H9 (cell line): ENCODE data around the gene THRAP3. TPM values are rescaled to one million over a fixed set of nuclear protein-coding genes. Genes with fewer than 3 reads are reported as not detected.
A peak's percentile ranks its signal among the peaks of the same experiment; 100 is the strongest.

Source experiments
- DNase-seq: peaks from one replicate; pipeline ENCODE4 v3.0.0-alpha.2; 2017
- H2AFZ ChIP-seq: one replicate; pipeline ENCODE4 v1.6.1; 2013; ENCODE audit warnings: mild to moderate bottlenecking, low read length, control low read depth, moderate library complexity
- H2AK5ac ChIP-seq: 2 replicates; pipeline ENCODE4 v1.6.1; 2013; ENCODE audit warnings: low read length, control low read depth, mixed read lengths; ENCODE audit not compliant: insufficient read length
- H2BK120ac ChIP-seq: one replicate; pipeline ENCODE4 v1.6.1; 2013; ENCODE audit warnings: low read depth, mild to moderate bottlenecking, low read length, control low read depth, inconsistent platforms; ENCODE audit not compliant: poor library complexity, severe bottlenecking
- H2BK12ac ChIP-seq: 2 replicates; pipeline ENCODE4 v1.6.1; 2013; ENCODE audit warnings: low read length, control low read depth, mixed read lengths, low read depth; ENCODE audit not compliant: insufficient read length
- H2BK15ac ChIP-seq: 2 replicates; pipeline ENCODE4 v1.6.1; 2013; ENCODE audit warnings: low read depth, low read length, control low read depth
- H2BK20ac ChIP-seq: one replicate; pipeline ENCODE4 v1.6.1; 2013; ENCODE audit warnings: low read depth, mild to moderate bottlenecking, low read length, control low read depth, inconsistent platforms; ENCODE audit not compliant: poor library complexity, severe bottlenecking
- H2BK5ac ChIP-seq: 2 replicates; pipeline ENCODE4 v1.6.1; 2013; ENCODE audit warnings: low read length, control low read depth, mixed read lengths; ENCODE audit not compliant: insufficient read length
- H3K14ac ChIP-seq: 2 replicates; pipeline ENCODE4 v1.6.1; 2013; ENCODE audit warnings: low read length, control low read depth; ENCODE audit not compliant: insufficient read depth
- H3K18ac ChIP-seq: 2 replicates; pipeline ENCODE4 v1.6.1; 2013; ENCODE audit warnings: low read depth, mild to moderate bottlenecking, mixed read lengths, low read length, control low read depth; ENCODE audit not compliant: insufficient read length
- H3K23ac ChIP-seq: 2 replicates; pipeline ENCODE4 v1.6.1; 2013; ENCODE audit warnings: low read length, control low read depth, mixed read lengths, low read depth; ENCODE audit not compliant: insufficient read length
- H3K23me2 ChIP-seq: 2 replicates; pipeline ENCODE4 v1.6.1; 2013; ENCODE audit warnings: low read depth, mild to moderate bottlenecking, mixed read lengths, low read length, control low read depth; ENCODE audit not compliant: insufficient read length, poor library complexity, severe bottlenecking
- H3K27ac ChIP-seq: 2 replicates; pipeline ENCODE4 v1.5.1; 2013; ENCODE audit warnings: low read length, control low read depth, mixed read lengths, low read depth; ENCODE audit not compliant: insufficient read length
- H3K27me3 ChIP-seq: 2 replicates; pipeline ENCODE4 v1.6.1; 2013; ENCODE audit warnings: low read length, control low read depth, inconsistent platforms; ENCODE audit not compliant: insufficient read depth
- H3K4ac ChIP-seq: 2 replicates; pipeline ENCODE4 v1.6.1; 2013; ENCODE audit warnings: low read depth, mild to moderate bottlenecking, control low read depth, inconsistent platforms, low read length, moderate library complexity
- H3K4me1 ChIP-seq: 2 replicates; pipeline ENCODE4 v1.6.1; 2013; ENCODE audit warnings: low read length, control low read depth, inconsistent platforms; ENCODE audit not compliant: insufficient read depth
- H3K4me2 ChIP-seq: 2 replicates; pipeline ENCODE4 v1.6.1; 2013; ENCODE audit warnings: low read length, control low read depth, mixed read lengths; ENCODE audit not compliant: insufficient read length, insufficient read depth
- H3K56ac ChIP-seq: 2 replicates; pipeline ENCODE4 v1.6.1; 2013; ENCODE audit warnings: low read depth, mild to moderate bottlenecking, mixed read lengths, low read length, control low read depth; ENCODE audit not compliant: insufficient read length
- H3K79me1 ChIP-seq: 2 replicates; pipeline ENCODE4 v1.6.1; 2013; ENCODE audit warnings: low read depth, mild to moderate bottlenecking, moderate library complexity, low read length, control low read depth, inconsistent platforms; ENCODE audit not compliant: insufficient read depth, poor library complexity, severe bottlenecking
- H3K79me2 ChIP-seq: 2 replicates; pipeline ENCODE4 v1.6.1; 2013; ENCODE audit warnings: low read length, control low read depth, inconsistent platforms; ENCODE audit not compliant: insufficient read depth
- H3K9ac ChIP-seq: 2 replicates; pipeline ENCODE4 v1.6.1; 2013; ENCODE audit warnings: low read length, control low read depth, mixed read lengths; ENCODE audit not compliant: insufficient read length; ENCODE audit errors: extremely low read depth
- H3K9me3 ChIP-seq: one replicate; pipeline ENCODE4 v1.6.1; 2013; ENCODE audit warnings: low read depth, low read length, inconsistent platforms; ENCODE audit not compliant: control insufficient read depth
- H3T11ph ChIP-seq: one replicate; pipeline ENCODE4 v1.6.1; 2013; ENCODE audit warnings: mild to moderate bottlenecking, low read length, control low read depth, inconsistent platforms
- H4K20me1 ChIP-seq: one replicate; pipeline ENCODE4 v1.6.1; 2013; ENCODE audit not compliant: control insufficient read depth, insufficient read length, insufficient read depth
- H4K5ac ChIP-seq: 2 replicates; pipeline ENCODE4 v1.6.1; 2013; ENCODE audit warnings: low read depth, mild to moderate bottlenecking, mixed read lengths, low read length, control low read depth; ENCODE audit not compliant: insufficient read length
- H4K8ac ChIP-seq: replicated peaks from 2 replicates; pipeline ENCODE4 v1.6.1; 2013; ENCODE audit warnings: low read length, control low read depth, mixed read lengths, low read depth; ENCODE audit not compliant: insufficient read length
- H4K91ac ChIP-seq: 2 replicates; pipeline ENCODE4 v1.6.1; 2013; ENCODE audit warnings: low read depth, mild to moderate bottlenecking, moderate library complexity, mixed read lengths, low read length, control low read depth; ENCODE audit not compliant: insufficient read length
- H3K27ac Mint-ChIP-seq, 3 experiments: 2 replicates in 2 of 3; 3 replicates in 1 of 3; pipeline ENCODE4 v1.8.0; 2020 to 2021; ENCODE audit warnings: mixed read lengths in 3 of 3, mild to moderate bottlenecking in 1 of 3, moderate library complexity in 1 of 3
- H3K27me3 Mint-ChIP-seq: 2 replicates; pipeline ENCODE4 v1.8.0; 2021; ENCODE audit warnings: low read depth, mild to moderate bottlenecking, moderate library complexity, mixed read lengths
- H3K36me3 Mint-ChIP-seq, 3 experiments: 2 replicates in 2 of 3; 3 replicates in 1 of 3; pipeline ENCODE4 v1.8.0; 2020 to 2021; ENCODE audit warnings: low read depth in 3 of 3, mixed read lengths in 3 of 3; ENCODE audit not compliant: insufficient read depth in 1 of 3
- H3K4me1 Mint-ChIP-seq, 2 experiments: 2 replicates each; pipeline ENCODE4 v1.8.0; 2020; ENCODE audit warnings: mixed read lengths in 2 of 2
- H3K4me3 Mint-ChIP-seq, 2 experiments: 2 replicates in 1 of 2; 3 replicates in 1 of 2; pipeline ENCODE4 v1.8.0; 2020 to 2021; ENCODE audit warnings: mild to moderate bottlenecking in 2 of 2, mixed read lengths in 2 of 2, moderate library complexity in 1 of 2
- H3K9me3 Mint-ChIP-seq, 2 experiments: 2 replicates in 1 of 2; 3 replicates in 1 of 2; pipeline ENCODE4 v1.8.0; 2020; ENCODE audit warnings: mild to moderate bottlenecking in 2 of 2, mixed read lengths in 2 of 2, moderate library complexity in 1 of 2
- WGBS: extraction: QIAGEN DNeasy Blood & Tissue Kit; methylation state at CpG from one replicate; pipeline ENCODE4 v1.1.7; 2013; ENCODE audit warnings: missing lambda C conversion rate, low lambda C conversion rate, mixed read lengths; ENCODE audit not compliant: insufficient read length; ENCODE audit errors: extremely low coverage; 5-methylcytosine and 5-hydroxymethylcytosine counted together
- total RNA-seq: library from RNA; stranded (reverse); gene quantifications from 2 replicates; pipeline ENCODE4 v1.2.1, GENCODE V29; 2021
- TF ChIP-seq, protein P1 (sequence below): fragments of 200-600 bp; sonication (generic); conservative IDR thresholded peaks from 3 replicates; pipeline ENCODE4 v1.8.0; 2021; ENCODE audit warnings: antibody characterized with exemption, mild to moderate bottlenecking

Gene THRAP3
- total RNA-seq, 1 experiment from 2014 or later = 186 TPM

- H3K14ac ChIP-seq = no peak overlapping the region
- H3K4ac ChIP-seq = no peak overlapping the region
- H2BK20ac ChIP-seq = no peak overlapping the region
- H3K9ac ChIP-seq = no peak overlapping the region
- Mint-ChIP-seq H3K27me3 (no peaks in the 10 kb centered on the region), H3K4me3 (no peak overlapping the region), H3K4me1 (peaks cover 9 to 11% of the 10 kb centered on the region in 2 experiments), H3K9me3 (no peaks in the 10 kb centered on the region), H3K36me3 (peaks cover 35 to 83% (median 73%) of the 10 kb centered on the region in 3 experiments; a peak in 6 of 7 replicates), H3K27ac (peak overlapping the region in 2 of 3 experiments; percentile 16 to 37; a peak in 1 of 7 replicates)
- H3K18ac ChIP-seq = no peak overlapping the region
- H3K4me1 ChIP-seq = no peaks in the 10 kb centered on the region
- no peaks in the 10 kb centered on the region for H3K27me3 ChIP-seq
- H3K79me1 ChIP-seq = no peaks in the 10 kb centered on the region
- no peaks in the 10 kb centered on the region for H3K79me2 ChIP-seq
- H4K8ac ChIP-seq = no peak overlapping the region
- DNase-seq = no peak
- H4K91ac ChIP-seq = no peak overlapping the region
- H3T11ph ChIP-seq = no peak overlapping the region
- no peak overlapping the region for H3K56ac ChIP-seq
- no peak overlapping the region for H3K23ac ChIP-seq
- no peak overlapping the region for H4K5ac ChIP-seq
- no peak overlapping the region for H2BK5ac ChIP-seq
- no peak overlapping the region for H2BK120ac ChIP-seq
- no CpG with 5 or more reads among the region's 1 CpG for WGBS
- TF ChIP-seq, protein P1, sequence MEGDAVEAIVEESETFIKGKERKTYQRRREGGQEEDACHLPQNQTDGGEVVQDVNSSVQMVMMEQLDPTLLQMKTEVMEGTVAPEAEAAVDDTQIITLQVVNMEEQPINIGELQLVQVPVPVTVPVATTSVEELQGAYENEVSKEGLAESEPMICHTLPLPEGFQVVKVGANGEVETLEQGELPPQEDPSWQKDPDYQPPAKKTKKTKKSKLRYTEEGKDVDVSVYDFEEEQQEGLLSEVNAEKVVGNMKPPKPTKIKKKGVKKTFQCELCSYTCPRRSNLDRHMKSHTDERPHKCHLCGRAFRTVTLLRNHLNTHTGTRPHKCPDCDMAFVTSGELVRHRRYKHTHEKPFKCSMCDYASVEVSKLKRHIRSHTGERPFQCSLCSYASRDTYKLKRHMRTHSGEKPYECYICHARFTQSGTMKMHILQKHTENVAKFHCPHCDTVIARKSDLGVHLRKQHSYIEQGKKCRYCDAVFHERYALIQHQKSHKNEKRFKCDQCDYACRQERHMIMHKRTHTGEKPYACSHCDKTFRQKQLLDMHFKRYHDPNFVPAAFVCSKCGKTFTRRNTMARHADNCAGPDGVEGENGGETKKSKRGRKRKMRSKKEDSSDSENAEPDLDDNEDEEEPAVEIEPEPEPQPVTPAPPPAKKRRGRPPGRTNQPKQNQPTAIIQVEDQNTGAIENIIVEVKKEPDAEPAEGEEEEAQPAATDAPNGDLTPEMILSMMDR = no peak
- no peak overlapping the region for H2AFZ ChIP-seq
- H3K9me3 ChIP-seq = no peaks in the 10 kb centered on the region
- no peak overlapping the region for H3K27ac ChIP-seq
- H3K23me2 ChIP-seq = no peaks in the 10 kb centered on the region
- H2BK12ac ChIP-seq = no peak overlapping the region
- no peak overlapping the region for H2AK5ac ChIP-seq
- H3K4me2 ChIP-seq = no peak overlapping the region
- H4K20me1 ChIP-seq = no peaks in the 10 kb centered on the region
- no peak overlapping the region for H2BK15ac ChIP-seq
Measured at GRCh38 chr1:36301220-36301619, 77.0 kb downstream of the THRAP3 start.
